H9 (cell line): ENCODE results near the gene HEXA. TPM values are rescaled to one million over a fixed set of nuclear protein-coding genes. Genes with fewer than 3 reads are reported as not detected.

Experiments used
- DNase-seq: peaks from one replicate; pipeline ENCODE4 v3.0.0-alpha.2; 2017
- H2AFZ ChIP-seq: one replicate; pipeline ENCODE4 v1.6.1; 2013; ENCODE audit warnings: mild to moderate bottlenecking, low read length, control low read depth, moderate library complexity
- H2AK5ac ChIP-seq: 2 replicates; pipeline ENCODE4 v1.6.1; 2013; ENCODE audit warnings: low read length, control low read depth, mixed read lengths; ENCODE audit not compliant: insufficient read length
- H2BK120ac ChIP-seq: one replicate; pipeline ENCODE4 v1.6.1; 2013; ENCODE audit warnings: low read depth, mild to moderate bottlenecking, low read length, control low read depth, inconsistent platforms; ENCODE audit not compliant: poor library complexity, severe bottlenecking
- H2BK12ac ChIP-seq: 2 replicates; pipeline ENCODE4 v1.6.1; 2013; ENCODE audit warnings: low read length, control low read depth, mixed read lengths, low read depth; ENCODE audit not compliant: insufficient read length
- H2BK15ac ChIP-seq: 2 replicates; pipeline ENCODE4 v1.6.1; 2013; ENCODE audit warnings: low read depth, low read length, control low read depth
- H2BK20ac ChIP-seq: one replicate; pipeline ENCODE4 v1.6.1; 2013; ENCODE audit warnings: low read depth, mild to moderate bottlenecking, low read length, control low read depth, inconsistent platforms; ENCODE audit not compliant: poor library complexity, severe bottlenecking
- H2BK5ac ChIP-seq: 2 replicates; pipeline ENCODE4 v1.6.1; 2013; ENCODE audit warnings: low read length, control low read depth, mixed read lengths; ENCODE audit not compliant: insufficient read length
- H3K14ac ChIP-seq: 2 replicates; pipeline ENCODE4 v1.6.1; 2013; ENCODE audit warnings: low read length, control low read depth; ENCODE audit not compliant: insufficient read depth
- H3K18ac ChIP-seq: 2 replicates; pipeline ENCODE4 v1.6.1; 2013; ENCODE audit warnings: low read depth, mild to moderate bottlenecking, mixed read lengths, low read length, control low read depth; ENCODE audit not compliant: insufficient read length
- H3K23ac ChIP-seq: 2 replicates; pipeline ENCODE4 v1.6.1; 2013; ENCODE audit warnings: low read length, control low read depth, mixed read lengths, low read depth; ENCODE audit not compliant: insufficient read length
- H3K23me2 ChIP-seq: 2 replicates; pipeline ENCODE4 v1.6.1; 2013; ENCODE audit warnings: low read depth, mild to moderate bottlenecking, mixed read lengths, low read length, control low read depth; ENCODE audit not compliant: insufficient read length, poor library complexity, severe bottlenecking
- H3K27ac ChIP-seq: 2 replicates; pipeline ENCODE4 v1.5.1; 2013; ENCODE audit warnings: low read length, control low read depth, mixed read lengths, low read depth; ENCODE audit not compliant: insufficient read length
- H3K27me3 ChIP-seq: 2 replicates; pipeline ENCODE4 v1.6.1; 2013; ENCODE audit warnings: low read length, control low read depth, inconsistent platforms; ENCODE audit not compliant: insufficient read depth
- H3K4ac ChIP-seq: 2 replicates; pipeline ENCODE4 v1.6.1; 2013; ENCODE audit warnings: low read depth, mild to moderate bottlenecking, control low read depth, inconsistent platforms, low read length, moderate library complexity
- H3K4me1 ChIP-seq: 2 replicates; pipeline ENCODE4 v1.6.1; 2013; ENCODE audit warnings: low read length, control low read depth, inconsistent platforms; ENCODE audit not compliant: insufficient read depth
- H3K4me2 ChIP-seq: 2 replicates; pipeline ENCODE4 v1.6.1; 2013; ENCODE audit warnings: low read length, control low read depth, mixed read lengths; ENCODE audit not compliant: insufficient read length, insufficient read depth
- H3K56ac ChIP-seq: 2 replicates; pipeline ENCODE4 v1.6.1; 2013; ENCODE audit warnings: low read depth, mild to moderate bottlenecking, mixed read lengths, low read length, control low read depth; ENCODE audit not compliant: insufficient read length
- H3K79me1 ChIP-seq: 2 replicates; pipeline ENCODE4 v1.6.1; 2013; ENCODE audit warnings: low read depth, mild to moderate bottlenecking, moderate library complexity, low read length, control low read depth, inconsistent platforms; ENCODE audit not compliant: insufficient read depth, poor library complexity, severe bottlenecking
- H3K79me2 ChIP-seq: 2 replicates; pipeline ENCODE4 v1.6.1; 2013; ENCODE audit warnings: low read length, control low read depth, inconsistent platforms; ENCODE audit not compliant: insufficient read depth
- H3K9ac ChIP-seq: 2 replicates; pipeline ENCODE4 v1.6.1; 2013; ENCODE audit warnings: low read length, control low read depth, mixed read lengths; ENCODE audit not compliant: insufficient read length; ENCODE audit errors: extremely low read depth
- H3K9me3 ChIP-seq: one replicate; pipeline ENCODE4 v1.6.1; 2013; ENCODE audit warnings: low read depth, low read length, inconsistent platforms; ENCODE audit not compliant: control insufficient read depth
- H3T11ph ChIP-seq: one replicate; pipeline ENCODE4 v1.6.1; 2013; ENCODE audit warnings: mild to moderate bottlenecking, low read length, control low read depth, inconsistent platforms
- H4K20me1 ChIP-seq: one replicate; pipeline ENCODE4 v1.6.1; 2013; ENCODE audit not compliant: control insufficient read depth, insufficient read length, insufficient read depth
- H4K5ac ChIP-seq: 2 replicates; pipeline ENCODE4 v1.6.1; 2013; ENCODE audit warnings: low read depth, mild to moderate bottlenecking, mixed read lengths, low read length, control low read depth; ENCODE audit not compliant: insufficient read length
- H4K8ac ChIP-seq: replicated peaks from 2 replicates; pipeline ENCODE4 v1.6.1; 2013; ENCODE audit warnings: low read length, control low read depth, mixed read lengths, low read depth; ENCODE audit not compliant: insufficient read length
- H4K91ac ChIP-seq: 2 replicates; pipeline ENCODE4 v1.6.1; 2013; ENCODE audit warnings: low read depth, mild to moderate bottlenecking, moderate library complexity, mixed read lengths, low read length, control low read depth; ENCODE audit not compliant: insufficient read length
- H3K27ac Mint-ChIP-seq, 3 experiments: 2 replicates in 2 of 3; 3 replicates in 1 of 3; pipeline ENCODE4 v1.8.0; 2020 to 2021; ENCODE audit warnings: mixed read lengths in 3 of 3, mild to moderate bottlenecking in 1 of 3, moderate library complexity in 1 of 3
- H3K27me3 Mint-ChIP-seq: 2 replicates; pipeline ENCODE4 v1.8.0; 2021; ENCODE audit warnings: low read depth, mild to moderate bottlenecking, moderate library complexity, mixed read lengths
- H3K36me3 Mint-ChIP-seq, 3 experiments: 2 replicates in 2 of 3; 3 replicates in 1 of 3; pipeline ENCODE4 v1.8.0; 2020 to 2021; ENCODE audit warnings: low read depth in 3 of 3, mixed read lengths in 3 of 3; ENCODE audit not compliant: insufficient read depth in 1 of 3
- H3K4me1 Mint-ChIP-seq, 2 experiments: 2 replicates each; pipeline ENCODE4 v1.8.0; 2020; ENCODE audit warnings: mixed read lengths in 2 of 2
- H3K4me3 Mint-ChIP-seq, 2 experiments: 2 replicates in 1 of 2; 3 replicates in 1 of 2; pipeline ENCODE4 v1.8.0; 2020 to 2021; ENCODE audit warnings: mild to moderate bottlenecking in 2 of 2, mixed read lengths in 2 of 2, moderate library complexity in 1 of 2
- H3K9me3 Mint-ChIP-seq, 2 experiments: 2 replicates in 1 of 2; 3 replicates in 1 of 2; pipeline ENCODE4 v1.8.0; 2020; ENCODE audit warnings: mild to moderate bottlenecking in 2 of 2, mixed read lengths in 2 of 2, moderate library complexity in 1 of 2
- WGBS: extraction: QIAGEN DNeasy Blood & Tissue Kit; methylation state at CpG from one replicate; pipeline ENCODE4 v1.1.7; 2013; ENCODE audit warnings: missing lambda C conversion rate, low lambda C conversion rate, mixed read lengths; ENCODE audit not compliant: insufficient read length; ENCODE audit errors: extremely low coverage; 5-methylcytosine and 5-hydroxymethylcytosine counted together
- long read RNA-seq: library from polyadenylated mRNA; unstranded; transcript quantifications from one replicate; pipeline ENCODE4 v2.0.0, GENCODE V29; 2020
- total RNA-seq: library from RNA; stranded (reverse); gene quantifications from 2 replicates; pipeline ENCODE4 v1.2.1, GENCODE V29; 2021
- TF ChIP-seq, protein P1 (sequence below): fragments of 200-600 bp; sonication (generic); conservative IDR thresholded peaks from 3 replicates; pipeline ENCODE4 v1.8.0; 2021; ENCODE audit warnings: antibody characterized with exemption, mild to moderate bottlenecking

Gene HEXA
- 54.7 and 58.9 TPM in 2 replicates for total RNA-seq
- long read RNA-seq, full-length matches to known transcripts = 333 of 404 reads
- long read RNA-seq, partial matches to known transcripts = 12 of 404 reads
- long read RNA-seq, other reads (novel, unspliced or antisense) = 59 of 404 reads

DNA sequence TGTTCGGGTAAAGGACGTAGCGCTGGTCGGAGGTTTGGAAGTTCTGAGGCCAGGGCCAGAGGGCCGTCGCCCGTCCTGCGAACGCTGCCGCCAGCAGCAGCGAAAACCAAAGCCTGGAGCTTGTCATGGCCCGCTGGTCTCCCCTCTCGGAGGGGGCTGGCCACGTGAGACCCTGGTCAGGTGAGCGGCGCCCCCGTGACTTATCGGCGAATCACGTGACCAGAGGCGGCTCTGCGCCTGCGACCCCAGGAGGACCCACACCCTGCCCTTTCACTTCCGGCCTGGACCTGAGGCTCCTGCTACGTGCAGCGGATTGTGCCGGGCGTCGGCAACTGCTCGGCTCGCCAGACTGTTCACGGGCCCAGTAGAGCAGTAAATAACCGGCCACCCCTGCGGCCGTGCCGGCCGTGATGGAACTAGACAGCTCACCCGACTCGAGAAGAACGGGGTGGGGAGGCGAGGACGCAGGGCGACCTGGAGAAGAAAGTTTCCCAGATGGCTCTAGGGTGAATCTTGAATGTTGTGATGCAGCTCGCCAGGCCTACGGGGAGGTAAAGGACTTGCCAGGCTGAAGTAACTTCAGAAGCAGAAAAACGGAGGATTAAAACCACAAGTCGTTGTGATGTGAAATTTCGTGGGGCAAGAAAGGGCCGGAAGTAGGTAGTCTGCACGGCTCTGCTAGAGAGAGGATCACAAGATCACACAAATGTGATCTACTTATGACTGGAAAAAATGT is at the start of gene HEXA:
Gene HEXA (minus strand): TSS at position 169 of the 736 bp plus-strand sequence. CDS start 42 bp downstream, at position 127.
- peaks cover 8% of the 10 kb centered on the region for H3K79me1 ChIP-seq
- H2AK5ac ChIP-seq = no peak within 1 kb of the TSS
- TF ChIP-seq, protein P1, sequence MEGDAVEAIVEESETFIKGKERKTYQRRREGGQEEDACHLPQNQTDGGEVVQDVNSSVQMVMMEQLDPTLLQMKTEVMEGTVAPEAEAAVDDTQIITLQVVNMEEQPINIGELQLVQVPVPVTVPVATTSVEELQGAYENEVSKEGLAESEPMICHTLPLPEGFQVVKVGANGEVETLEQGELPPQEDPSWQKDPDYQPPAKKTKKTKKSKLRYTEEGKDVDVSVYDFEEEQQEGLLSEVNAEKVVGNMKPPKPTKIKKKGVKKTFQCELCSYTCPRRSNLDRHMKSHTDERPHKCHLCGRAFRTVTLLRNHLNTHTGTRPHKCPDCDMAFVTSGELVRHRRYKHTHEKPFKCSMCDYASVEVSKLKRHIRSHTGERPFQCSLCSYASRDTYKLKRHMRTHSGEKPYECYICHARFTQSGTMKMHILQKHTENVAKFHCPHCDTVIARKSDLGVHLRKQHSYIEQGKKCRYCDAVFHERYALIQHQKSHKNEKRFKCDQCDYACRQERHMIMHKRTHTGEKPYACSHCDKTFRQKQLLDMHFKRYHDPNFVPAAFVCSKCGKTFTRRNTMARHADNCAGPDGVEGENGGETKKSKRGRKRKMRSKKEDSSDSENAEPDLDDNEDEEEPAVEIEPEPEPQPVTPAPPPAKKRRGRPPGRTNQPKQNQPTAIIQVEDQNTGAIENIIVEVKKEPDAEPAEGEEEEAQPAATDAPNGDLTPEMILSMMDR = no peak
- no peak within 1 kb of the TSS for H3K4ac ChIP-seq
- peaks cover 3% of the 10 kb centered on the region; the same call in 1 of the 2 replicates for H3K79me2 ChIP-seq
- H3K4me1 Mint-ChIP-seq = peaks cover 18 to 20% of the 10 kb centered on the region in 2 experiments
- peak within 1 kb of the TSS; percentile 91 to 95 for H3K4me3 Mint-ChIP-seq
- H3K23ac ChIP-seq = no peak within 1 kb of the TSS
- no peaks in the 10 kb centered on the region for H3K4me1 ChIP-seq
- no peaks in the 10 kb centered on the region for H3K9me3 ChIP-seq
- peak within 1 kb of the TSS; percentile 19 for H2AFZ ChIP-seq
- peak within 1 kb of the TSS; percentile 55; the same call in 1 of the 2 replicates for H3K14ac ChIP-seq
- peaks cover 13% of the 10 kb centered on the region for H3K23me2 ChIP-seq
- H2BK15ac ChIP-seq = no peak within 1 kb of the TSS
- H3K18ac ChIP-seq = peak within 1 kb of the TSS; percentile 67
- H3K27ac ChIP-seq = no peak within 1 kb of the TSS
- H2BK12ac ChIP-seq = no peak within 1 kb of the TSS
- peak within 1 kb of the TSS; percentile 83 to 99 (median 98) for H3K27ac Mint-ChIP-seq
- no peak within 1 kb of the TSS for H3T11ph ChIP-seq
- peaks cover 6% of the 10 kb centered on the region; the same call in 1 of the 2 replicates for H3K27me3 Mint-ChIP-seq
- H2BK20ac ChIP-seq = no peak within 1 kb of the TSS
- peak within 1 kb of the TSS; percentile 23 for H4K8ac ChIP-seq
- WGBS = no CpG with 5 or more reads among the region's 50 CpGs
- H4K5ac ChIP-seq = peak within 1 kb of the TSS; percentile 55
- peaks cover 2% of the 10 kb centered on the region for H4K20me1 ChIP-seq
- peak; percentile 99 for DNase-seq
- H3K36me3 Mint-ChIP-seq = 0 out of 7 replicates have a peak, but pooled peaks cover 0 to 1% (median 0%) of the 10 kb centered on the region in 3 experiments
- H2BK120ac ChIP-seq = no peak within 1 kb of the TSS
- H3K4me2 ChIP-seq = peak within 1 kb of the TSS; percentile 85
- H3K9ac ChIP-seq = peak within 1 kb of the TSS; percentile 88
- no peaks in the 10 kb centered on the region for H3K27me3 ChIP-seq
- no peak within 1 kb of the TSS for H3K56ac ChIP-seq
- peak within 1 kb of the TSS; percentile 71 for H4K91ac ChIP-seq
- no peaks in the 10 kb centered on the region; a peak in 1 of 5 replicates for H3K9me3 Mint-ChIP-seq
- H2BK5ac ChIP-seq = no peak within 1 kb of the TSS
